Smooth muscle cell (in vitro differentiated cells): ENCODE measurements around the gene NEU2. TPM values are rescaled to one million over a fixed set of nuclear protein-coding genes. Genes with fewer than 3 reads are reported as not detected.

Experiments used
- DNase-seq: peaks from one replicate; lab custom pipeline; 2025; ENCODE audit not compliant: unreplicated experiment; lab: John Stamatoyannopoulos, UW
- H2AFZ ChIP-seq: fragments of 200-600 bp; sonication (generic); 2 replicates; pipeline ENCODE4 v1.6.0; 2016; ENCODE audit warnings: antibody characterized with exemption, low read depth, mild to moderate bottlenecking
- H3F3A ChIP-seq: fragments of 200-600 bp; sonication (generic); 2 replicates; pipeline ENCODE4 v1.6.0; 2017; ENCODE audit warnings: antibody characterized with exemption, low read depth
- H3K27ac ChIP-seq: fragments of 200-600 bp; sonication (generic); 2 replicates; pipeline ENCODE4 v1.5.1; 2016; ENCODE audit warnings: low read depth, mild to moderate bottlenecking
- H3K27me3 ChIP-seq: fragments of 200-600 bp; sonication (generic); 2 replicates; pipeline ENCODE4 v1.6.1; 2016; ENCODE audit warnings: low read depth, mild to moderate bottlenecking
- H3K36me3 ChIP-seq: fragments of 200-600 bp; sonication (generic); 2 replicates; pipeline ENCODE4 v1.5.1; 2016; ENCODE audit warnings: low read depth
- H3K4me1 ChIP-seq: fragments of 200-600 bp; sonication (generic); 2 replicates; pipeline ENCODE4 v1.5.1; 2016; ENCODE audit warnings: low read depth
- H3K4me2 ChIP-seq: fragments of 200-600 bp; sonication (generic); 2 replicates; pipeline ENCODE4 v1.6.0; 2016; ENCODE audit warnings: mild to moderate bottlenecking
- H3K4me3 ChIP-seq: fragments of 200-600 bp; sonication (generic); 2 replicates; pipeline ENCODE4 v1.5.1; 2016; ENCODE audit warnings: mild to moderate bottlenecking
- H3K79me2 ChIP-seq: fragments of 200-600 bp; sonication (generic); 2 replicates; pipeline ENCODE4 v1.6.0; 2016; ENCODE audit warnings: low read depth, mild to moderate bottlenecking
- H3K9ac ChIP-seq: fragments of 200-600 bp; sonication (generic); 2 replicates; pipeline ENCODE4 v1.6.0; 2016; ENCODE audit warnings: low read depth
- H3K9me3 ChIP-seq: fragments of 200-600 bp; sonication (generic); replicated peaks from 2 replicates; pipeline ENCODE4 v1.5.1; 2016; ENCODE audit warnings: low read depth
- H4K20me1 ChIP-seq: fragments of 200-600 bp; sonication (generic); 2 replicates; pipeline ENCODE4 v1.6.0; 2016; ENCODE audit warnings: low read depth
- CTCF ChIP-seq: fragments of 200-600 bp; sonication (generic); IDR thresholded peaks from 2 replicates; pipeline ENCODE4 v1.5.1; 2017; ENCODE audit warnings: borderline replicate concordance, mild to moderate bottlenecking, antibody characterized with exemption; ENCODE audit not compliant: insufficient read depth, poor library complexity, severe bottlenecking
- WGBS: methylation state at CpG from one replicate; pipeline ENCODE4 v1.1.7; 2016; ENCODE audit warnings: low lambda C conversion rate; 5-methylcytosine and 5-hydroxymethylcytosine counted together
- polyA plus RNA-seq: library from polyadenylated mRNA; unstranded; fragments of >200 nt; fragmentation: Nextera tagmentation; extraction: Ambion mirVana; gene quantifications from 2 replicates; pipeline ENCODE4 v1.2.1, GENCODE V29; 2016
- total RNA-seq: library from RNA; depleted of rRNA; stranded (reverse); fragments of >200 nt; gene quantifications from 2 replicates; pipeline ENCODE4 v1.2.3, GENCODE V29; 2014

Gene NEU2
- total and polyA plus RNA-seq, 2 experiments from 2014 or later, result 0.94 TPM; not detected in 1

- no peak for TF ChIP-seq CTCF
- 88% methylated on average over 11 of the region's 11 CpGs for WGBS
- no peak overlapping the region for H3K4me2 ChIP-seq
- no peak overlapping the region for H3K4me3 ChIP-seq
- no peak overlapping the region for H2AFZ ChIP-seq
- H3K27ac ChIP-seq, result no peak overlapping the region
- DNase-seq, result no peak
- H3K36me3 ChIP-seq, result no peaks in the 10 kb centered on the region
- H3K9me3 ChIP-seq, result no peaks in the 10 kb centered on the region
- H3F3A ChIP-seq, result no peaks in the 10 kb centered on the region
- H3K9ac ChIP-seq, result no peak overlapping the region
- H3K4me1 ChIP-seq, result peaks cover 8% of the 10 kb centered on the region
- no peaks in the 10 kb centered on the region for H3K27me3 ChIP-seq
- H3K79me2 ChIP-seq, result no peaks in the 10 kb centered on the region
- no peaks in the 10 kb centered on the region for H4K20me1 ChIP-seq
Measured at GRCh38 chr2:233082222-233082930, 49.9 kb downstream of the NEU2 start.

- no peak for DNase-seq
- H3K4me2 ChIP-seq, result no peak overlapping the region
- no peak overlapping the region for H2AFZ ChIP-seq
- no peaks in the 10 kb centered on the region for H3K9me3 ChIP-seq
- no peaks in the 10 kb centered on the region for H4K20me1 ChIP-seq
- no peaks in the 10 kb centered on the region for H3F3A ChIP-seq
- no peaks in the 10 kb centered on the region for H3K27me3 ChIP-seq
- no peak overlapping the region for H3K27ac ChIP-seq
- no peaks in the 10 kb centered on the region for H3K36me3 ChIP-seq
- H3K4me3 ChIP-seq, result no peak overlapping the region
- WGBS, result 78% methylated on average over 9 of the region's 9 CpGs
- H3K9ac ChIP-seq, result no peak overlapping the region
- H3K4me1 ChIP-seq, result peaks cover 8% of the 10 kb centered on the region
- no peak for TF ChIP-seq CTCF
- H3K79me2 ChIP-seq, result no peaks in the 10 kb centered on the region
Measured at GRCh38 chr2:233082931-233083755, 50.7 kb downstream of the NEU2 start.

- WGBS, result 94% methylated on average over 8 of the region's 8 CpGs
Measured at GRCh38 chr2:233083782-233084181, 51.3 kb downstream of the NEU2 start.

More at GRCh38 chr2:233083782-233084181, 51.3 kb downstream of the NEU2 start:
- no peak overlapping the region for H3K4me3 ChIP-seq
- H4K20me1 ChIP-seq, result no peaks in the 10 kb centered on the region
- no peaks in the 10 kb centered on the region for H3K9me3 ChIP-seq
- H3K4me1 ChIP-seq, result peaks cover 8% of the 10 kb centered on the region
- no peaks in the 10 kb centered on the region for H3F3A ChIP-seq
- H3K36me3 ChIP-seq, result no peaks in the 10 kb centered on the region
- no peaks in the 10 kb centered on the region for H3K27me3 ChIP-seq
- H3K79me2 ChIP-seq, result no peaks in the 10 kb centered on the region
- H2AFZ ChIP-seq, result no peak overlapping the region
- no peak overlapping the region for H3K9ac ChIP-seq
- no peak overlapping the region for H3K4me2 ChIP-seq
- H3K27ac ChIP-seq, result no peak overlapping the region
- no peak for DNase-seq
- no peak for TF ChIP-seq CTCF
